Mucosa of descending colon (tissue), 3 donors: ENCODE data around the gene ASB13. TPM values are rescaled to one million over a fixed set of nuclear protein-coding genes. Genes with fewer than 3 reads are reported as not detected.

ENCODE experiments used
- ATAC-seq: fragments of 200-7000 bp; cut with Tn5 transposase; one replicate; pipeline ENCODE4 v1.9.1; 2020; ENCODE audit warnings: mild to moderate bottlenecking, moderate library complexity
- DNase-seq, 3 donors: peaks; one replicate each; pipeline ENCODE4 v3.0.0-alpha.2; 2020
- H3K36me3 ChIP-seq: fragments of 200-600 bp; one replicate; pipeline ENCODE4 v1.8.0; 2021; ENCODE audit warnings: low read depth, mild to moderate bottlenecking
- H3K4me1 ChIP-seq: fragments of 200-600 bp; one replicate; pipeline ENCODE4 v1.8.0; 2021; ENCODE audit warnings: low read depth, mild to moderate bottlenecking
- H3K4me3 ChIP-seq: fragments of 200-600 bp; one replicate; pipeline ENCODE4 v1.8.0; 2021; ENCODE audit warnings: mild to moderate bottlenecking
- H3K9me3 ChIP-seq: fragments of 200-600 bp; one replicate; pipeline ENCODE4 v1.8.0; 2021; ENCODE audit warnings: mild to moderate bottlenecking
- intact Hi-C, 2 donors: fragments of 100-400 bp; cut with DNase I in 1 of 2; cut with micrococcal nuclease in 1 of 2; formaldehyde crosslinking; loops; one replicate each; pipeline versions ENCODE4 v1.11.0 to v1.11.1; 2022; cut with DNase I, micrococcal nuclease
- total RNA-seq, 3 donors: library from RNA; stranded (reverse); fragmentation: NEBNext Ultra II Directional in 2 of 3; extraction: Animal tissue kit (Norgen Biotek cat#: 25700) in 2 of 3; gene quantifications; one replicate each; pipeline versions ENCODE4 v1.2.1 to v1.2.4, GENCODE V29; 2021 to 2023
- TF ChIP-seq, protein P1 (sequence below): fragments of 200-600 bp; IDR thresholded peaks from one replicate; pipeline ENCODE4 v1.8.0; 2022; ENCODE audit warnings: antibody characterized with exemption, mild to moderate bottlenecking
- donor health status: DM: no; HTN: no; CAD: no; lungs with moderate emphysema.
- donor health status: DM: no; HTN: no; CAD: no.
- donor health status: DM: no; HTN: yes; CAD: no.

Gene ASB13
- total RNA-seq, 3 donors from 2014 or later: 34.6 to 76.1 (median 50.5) TPM

DNA sequence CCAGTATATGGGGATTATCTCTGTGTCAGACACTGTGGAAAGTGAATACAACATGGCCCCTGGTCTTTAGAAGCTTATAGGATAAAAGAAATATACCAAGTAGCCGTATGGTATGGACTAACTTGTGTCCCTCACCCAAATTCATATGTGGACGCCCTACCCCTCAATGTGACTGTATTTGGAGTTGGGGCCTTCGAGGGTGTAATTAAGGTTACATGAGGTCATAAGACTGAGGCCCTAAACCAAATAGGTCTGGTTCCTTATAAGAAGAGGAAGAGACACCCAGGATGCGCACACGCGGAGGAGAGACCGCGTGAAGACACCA, 36.3 kb downstream of the ASB13 start:
- H3K9me3 ChIP-seq: no peaks in the 10 kb centered on the region
- TF ChIP-seq, protein P1, sequence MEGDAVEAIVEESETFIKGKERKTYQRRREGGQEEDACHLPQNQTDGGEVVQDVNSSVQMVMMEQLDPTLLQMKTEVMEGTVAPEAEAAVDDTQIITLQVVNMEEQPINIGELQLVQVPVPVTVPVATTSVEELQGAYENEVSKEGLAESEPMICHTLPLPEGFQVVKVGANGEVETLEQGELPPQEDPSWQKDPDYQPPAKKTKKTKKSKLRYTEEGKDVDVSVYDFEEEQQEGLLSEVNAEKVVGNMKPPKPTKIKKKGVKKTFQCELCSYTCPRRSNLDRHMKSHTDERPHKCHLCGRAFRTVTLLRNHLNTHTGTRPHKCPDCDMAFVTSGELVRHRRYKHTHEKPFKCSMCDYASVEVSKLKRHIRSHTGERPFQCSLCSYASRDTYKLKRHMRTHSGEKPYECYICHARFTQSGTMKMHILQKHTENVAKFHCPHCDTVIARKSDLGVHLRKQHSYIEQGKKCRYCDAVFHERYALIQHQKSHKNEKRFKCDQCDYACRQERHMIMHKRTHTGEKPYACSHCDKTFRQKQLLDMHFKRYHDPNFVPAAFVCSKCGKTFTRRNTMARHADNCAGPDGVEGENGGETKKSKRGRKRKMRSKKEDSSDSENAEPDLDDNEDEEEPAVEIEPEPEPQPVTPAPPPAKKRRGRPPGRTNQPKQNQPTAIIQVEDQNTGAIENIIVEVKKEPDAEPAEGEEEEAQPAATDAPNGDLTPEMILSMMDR: no peak
- H3K4me1 ChIP-seq: peaks cover 25% of the 10 kb centered on the region
- no peak overlapping the region for H3K4me3 ChIP-seq
- H3K36me3 ChIP-seq: no peaks in the 10 kb centered on the region
- intact Hi-C loops: no loop called here
- ATAC-seq (no peak), DNase-seq (no peak)

DNA sequence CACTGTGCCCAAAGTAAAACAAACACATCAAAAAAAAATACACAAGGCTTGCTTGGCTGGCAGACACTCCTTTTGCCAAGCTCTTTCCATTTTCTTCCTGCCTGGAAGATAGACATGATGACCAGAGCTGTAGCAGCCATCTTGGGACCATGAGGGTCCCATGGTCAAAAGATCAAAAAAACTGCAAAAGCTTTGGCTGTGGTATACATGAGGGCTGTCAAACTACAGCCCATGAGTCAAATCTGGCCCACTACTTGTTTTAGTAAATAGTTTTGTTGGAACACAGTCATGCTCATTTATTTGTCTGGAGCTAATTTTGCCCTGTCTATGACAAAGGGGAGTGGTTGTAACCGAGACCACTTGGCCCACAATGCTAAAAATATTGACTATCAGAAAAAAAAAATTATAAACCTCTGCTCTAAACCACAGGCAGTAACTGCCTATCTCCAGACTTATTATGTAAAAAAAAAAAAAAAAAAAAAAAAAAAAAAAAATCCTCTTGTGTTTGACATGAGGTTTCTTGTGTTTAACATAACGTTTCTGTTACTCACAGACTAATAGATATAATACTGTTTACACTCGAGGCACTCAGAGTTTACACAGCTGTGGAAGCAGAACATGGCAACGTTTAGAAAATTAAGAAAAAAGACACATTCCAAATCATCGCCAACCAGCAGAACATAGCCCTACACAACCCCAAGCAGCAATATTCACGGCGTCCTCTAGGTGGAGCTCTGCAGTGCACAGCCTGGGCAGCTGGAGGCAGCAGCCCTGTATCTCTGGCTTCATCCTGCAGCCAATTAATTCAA, 36.9 kb downstream of the ASB13 start:
- intact Hi-C loops: no loop called here
- Histone ChIP-seq H3K9me3 (no peaks in the 10 kb centered on the region), H3K36me3 (no peaks in the 10 kb centered on the region), H3K4me3 (no peak overlapping the region), H3K4me1 (peaks cover 25% of the 10 kb centered on the region)
- DNase-seq (peak; percentile 81 to 95 (median 91)), ATAC-seq (peak; percentile 77)
- TF ChIP-seq, protein P1: peak; percentile 79

DNA sequence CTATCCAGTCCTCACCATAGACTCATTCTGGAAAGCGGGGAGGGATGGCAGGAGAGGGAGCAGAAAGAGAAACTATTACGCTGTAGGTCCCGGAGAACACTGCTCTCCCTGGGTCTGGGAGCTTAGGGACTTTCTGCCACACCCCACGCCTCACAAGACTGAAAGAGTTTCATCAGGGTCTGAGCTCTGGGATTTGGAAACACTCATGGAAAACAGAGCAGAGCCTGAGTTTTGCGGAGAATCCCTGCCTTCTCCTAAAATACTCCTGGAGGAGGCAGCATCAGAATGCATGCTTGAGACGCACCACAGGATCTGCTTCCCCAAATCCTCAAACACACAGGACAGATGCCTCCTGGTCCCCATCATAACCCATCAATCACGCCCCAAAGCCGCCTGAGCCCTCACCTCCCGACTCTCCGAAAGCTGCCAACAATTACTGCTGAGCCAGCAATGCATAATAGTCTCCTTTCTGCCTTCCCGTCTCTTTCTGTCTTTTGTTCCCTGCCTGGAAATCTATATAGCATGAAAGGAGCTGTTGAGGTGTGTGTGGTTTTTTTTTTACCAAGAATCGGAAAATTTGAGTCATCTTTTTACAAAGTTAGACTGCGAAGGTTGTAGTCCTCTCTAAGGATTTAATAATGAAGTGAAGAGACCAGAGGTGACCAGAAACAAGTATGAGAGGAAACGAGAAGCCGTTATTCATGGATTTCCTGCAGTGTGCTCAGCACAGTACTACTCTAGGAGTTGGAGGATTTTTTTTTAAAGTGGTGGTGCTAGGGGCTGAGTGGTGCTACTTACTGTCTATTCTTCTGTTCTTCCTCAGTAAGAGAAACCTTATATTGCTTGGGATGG, 37.7 kb downstream of the ASB13 start:
- H3K9me3 ChIP-seq: no peaks in the 10 kb centered on the region
- TF ChIP-seq, protein P1: no peak
- H3K4me1 ChIP-seq: peaks cover 28% of the 10 kb centered on the region
- intact Hi-C loops: no loop called here
- ATAC-seq (peak; percentile 22), DNase-seq (no peak)
- no peaks in the 10 kb centered on the region for H3K36me3 ChIP-seq
- no peak overlapping the region for H3K4me3 ChIP-seq

DNA sequence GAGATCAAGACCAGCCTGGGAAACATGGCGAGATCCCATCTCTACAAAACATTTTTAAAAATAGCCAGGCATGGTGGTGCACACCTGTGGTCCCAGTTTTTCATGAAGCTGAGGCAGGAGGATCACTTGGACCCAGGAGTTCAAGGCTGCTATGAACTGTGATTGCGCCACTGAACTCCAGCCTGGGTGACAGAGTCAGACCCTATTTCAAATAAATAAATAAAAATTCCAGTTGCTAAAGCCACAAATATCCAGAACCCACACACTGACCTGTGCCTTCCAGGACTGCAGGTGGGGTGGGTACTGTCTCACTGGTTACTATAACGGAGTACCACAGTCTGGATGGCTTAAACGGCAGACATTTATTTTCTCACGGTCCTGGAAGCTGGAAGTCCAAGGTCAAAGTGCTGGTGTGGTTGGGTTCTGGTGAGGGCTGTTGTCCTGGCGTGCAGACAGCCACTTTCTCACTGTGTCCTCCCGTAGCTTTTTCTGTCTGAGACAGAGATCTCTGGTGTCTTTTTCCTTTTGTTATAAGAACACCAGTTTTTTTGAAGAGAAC, 38.8 kb downstream of the ASB13 start:
- Histone ChIP-seq H3K4me1 (peaks cover 31% of the 10 kb centered on the region), H3K4me3 (no peak overlapping the region), H3K9me3 (no peaks in the 10 kb centered on the region), H3K36me3 (no peaks in the 10 kb centered on the region)
- TF ChIP-seq, protein P1: no peak
- no peak for ATAC-seq
- no peak for DNase-seq
- intact Hi-C loops: no loop called here

DNA sequence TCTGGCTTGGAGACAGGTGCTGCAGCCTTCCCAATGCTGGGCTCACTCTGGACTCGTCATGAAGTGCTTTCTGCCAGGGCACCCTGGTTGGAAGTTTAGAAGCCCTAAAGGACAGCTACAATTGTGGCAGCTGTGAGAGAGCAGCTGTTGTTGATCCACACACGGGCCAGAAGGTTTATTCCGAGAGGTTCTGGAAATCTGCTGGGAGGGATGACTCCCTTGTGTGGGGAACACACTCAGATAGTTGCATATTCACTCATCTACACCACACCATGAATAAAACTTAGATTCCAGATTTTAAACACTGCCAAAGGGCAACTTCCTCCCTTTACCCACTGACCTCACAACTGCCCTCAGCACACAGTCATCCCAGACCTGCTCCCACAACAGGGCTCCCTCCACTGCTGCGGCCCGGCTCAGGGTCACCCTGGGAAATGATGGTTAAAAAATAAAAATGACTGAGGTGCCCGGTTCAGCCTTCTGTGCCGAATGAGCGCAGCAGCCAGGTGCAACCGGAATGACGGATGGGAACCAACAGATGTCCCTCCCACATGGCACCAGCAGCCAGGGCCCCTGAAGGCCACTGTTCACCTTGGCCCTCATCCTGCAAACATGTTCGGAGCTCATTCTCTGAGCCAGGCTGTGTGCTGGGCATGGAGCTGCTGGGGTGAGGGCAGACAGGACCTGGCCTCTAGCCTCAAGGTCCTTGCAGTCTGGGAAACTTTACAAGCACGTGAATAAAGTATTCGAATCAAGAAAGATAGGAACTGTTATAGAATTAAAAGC, 40.2 kb downstream of the ASB13 start:
- TF ChIP-seq, protein P1: no peak
- Histone ChIP-seq H3K4me1 (peaks cover 25% of the 10 kb centered on the region), H3K9me3 (no peaks in the 10 kb centered on the region), H3K4me3 (no peak overlapping the region), H3K36me3 (no peaks in the 10 kb centered on the region)
- intact Hi-C loops: no loop called here
- DNase-seq (peak in 1 of 3 donors; percentile 48), ATAC-seq (peak; percentile 13)
